ENCODE measurements around the gene CCSER2. TPM values are rescaled to one million over a fixed set of nuclear protein-coding genes. Genes with fewer than 3 reads are reported as not detected.

The CCSER2 gene
- polyA plus RNA-seq, 1 of the 3 experiments (the other 2 are of a cell fraction) = 8.5 TPM

DNA sequence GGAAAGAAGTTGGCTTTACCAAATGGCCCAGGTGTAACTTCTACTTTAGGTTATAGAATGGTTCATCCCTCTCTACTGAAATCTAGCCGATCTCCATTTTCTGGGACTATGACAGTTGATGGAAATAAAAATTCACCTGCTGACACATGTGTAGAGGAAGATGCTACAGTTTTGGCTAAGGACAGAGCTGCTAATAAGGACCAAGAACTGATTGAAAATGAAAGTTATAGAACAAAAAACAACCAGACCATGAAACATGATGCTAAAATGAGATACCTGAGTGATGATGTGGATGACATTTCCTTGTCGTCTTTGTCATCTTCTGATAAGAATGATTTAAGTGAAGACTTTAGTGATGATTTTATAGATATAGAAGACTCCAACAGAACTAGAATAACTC, 43.6 kb downstream of the CCSER2 start (continued):
- no peak for TF ChIP-seq RXRA (IDR thresholded peaks at IDR 0.05; ENCODE audit: borderline replicate concordance, low read depth)
- no peak for TF ChIP-seq FOXM1 (IDR thresholded peaks at IDR 0.05; ENCODE audit: low read depth)
- TF ChIP-seq RFX5 (IDR thresholded peaks at IDR 0.05; ENCODE audit: low read length) = no peak
- TF ChIP-seq, protein P1, sequence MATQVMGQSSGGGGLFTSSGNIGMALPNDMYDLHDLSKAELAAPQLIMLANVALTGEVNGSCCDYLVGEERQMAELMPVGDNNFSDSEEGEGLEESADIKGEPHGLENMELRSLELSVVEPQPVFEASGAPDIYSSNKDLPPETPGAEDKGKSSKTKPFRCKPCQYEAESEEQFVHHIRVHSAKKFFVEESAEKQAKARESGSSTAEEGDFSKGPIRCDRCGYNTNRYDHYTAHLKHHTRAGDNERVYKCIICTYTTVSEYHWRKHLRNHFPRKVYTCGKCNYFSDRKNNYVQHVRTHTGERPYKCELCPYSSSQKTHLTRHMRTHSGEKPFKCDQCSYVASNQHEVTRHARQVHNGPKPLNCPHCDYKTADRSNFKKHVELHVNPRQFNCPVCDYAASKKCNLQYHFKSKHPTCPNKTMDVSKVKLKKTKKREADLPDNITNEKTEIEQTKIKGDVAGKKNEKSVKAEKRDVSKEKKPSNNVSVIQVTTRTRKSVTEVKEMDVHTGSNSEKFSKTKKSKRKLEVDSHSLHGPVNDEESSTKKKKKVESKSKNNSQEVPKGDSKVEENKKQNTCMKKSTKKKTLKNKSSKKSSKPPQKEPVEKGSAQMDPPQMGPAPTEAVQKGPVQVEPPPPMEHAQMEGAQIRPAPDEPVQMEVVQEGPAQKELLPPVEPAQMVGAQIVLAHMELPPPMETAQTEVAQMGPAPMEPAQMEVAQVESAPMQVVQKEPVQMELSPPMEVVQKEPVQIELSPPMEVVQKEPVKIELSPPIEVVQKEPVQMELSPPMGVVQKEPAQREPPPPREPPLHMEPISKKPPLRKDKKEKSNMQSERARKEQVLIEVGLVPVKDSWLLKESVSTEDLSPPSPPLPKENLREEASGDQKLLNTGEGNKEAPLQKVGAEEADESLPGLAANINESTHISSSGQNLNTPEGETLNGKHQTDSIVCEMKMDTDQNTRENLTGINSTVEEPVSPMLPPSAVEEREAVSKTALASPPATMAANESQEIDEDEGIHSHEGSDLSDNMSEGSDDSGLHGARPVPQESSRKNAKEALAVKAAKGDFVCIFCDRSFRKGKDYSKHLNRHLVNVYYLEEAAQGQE (IDR thresholded peaks at IDR 0.05; ENCODE audit: low read depth, low read length) = no peak
- no peak for TF ChIP-seq GATA2 (CRISPR knock-in tag; IDR thresholded peaks at IDR 0.05)
- TF ChIP-seq POLR2AphosphoS5 (IDR thresholded peaks at IDR 0.05; ENCODE audit: low read depth, low read length) = no peak
- TF ChIP-seq, protein P2, sequence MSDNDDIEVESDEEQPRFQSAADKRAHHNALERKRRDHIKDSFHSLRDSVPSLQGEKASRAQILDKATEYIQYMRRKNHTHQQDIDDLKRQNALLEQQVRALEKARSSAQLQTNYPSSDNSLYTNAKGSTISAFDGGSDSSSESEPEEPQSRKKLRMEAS (IDR thresholded peaks at IDR 0.05; ENCODE audit: low read depth) = no peak
- TF ChIP-seq ELF1 (IDR thresholded peaks at IDR 0.05) = no peak
- TF ChIP-seq RCOR1 (IDR thresholded peaks at IDR 0.05; ENCODE audit: low read length) = no peak

DNA sequence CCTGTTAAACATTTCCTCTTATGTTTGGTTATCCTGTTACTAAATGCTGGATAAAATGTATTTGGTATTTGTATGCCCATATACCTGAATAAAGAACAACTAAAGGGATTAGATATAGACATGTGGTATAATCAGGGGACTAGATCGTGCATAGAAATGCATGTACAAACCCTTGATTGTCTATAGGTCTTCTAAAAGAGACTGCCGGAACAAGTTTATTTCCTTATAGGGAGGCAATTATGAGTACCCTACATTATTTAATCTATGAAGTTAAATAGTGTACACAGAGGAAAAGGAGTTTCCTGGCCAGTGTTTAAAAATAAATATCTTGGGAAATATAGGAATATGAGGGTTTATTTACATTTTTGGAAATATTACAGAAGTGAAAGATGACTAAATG, 44.6 kb downstream of the CCSER2 start:
- H3K27me3 ChIP-seq (ENCODE audit: insufficient read depth) = no peaks in the 10 kb centered on the region
- POLR2A ChIA-PET = no interaction called here
- CTCF ChIA-PET = interaction anchor here (1.3 to 8.8 kb wide), 3 partner anchors 142 to 170 kb away, joined by 3 to 136 read pairs (median 4); no protein-coding TSS in a partner anchor
- H3K4me2 ChIP-seq = no peak overlapping the region
- peaks cover 67% of the 10 kb centered on the region for H3K79me2 ChIP-seq (ENCODE audit: insufficient read depth)
- no peak overlapping the region for H3K27ac ChIP-seq (ENCODE audit: low read depth in 2 of 2, low read length in 1 of 2)
- H3K9ac ChIP-seq = no peak overlapping the region
- peaks cover 14 to 32% of the 10 kb centered on the region in 2 experiments for H3K36me3 ChIP-seq (replicated peaks in 1 of 2; ENCODE audit: control insufficient read depth in 1 of 2, insufficient read depth in 2 of 2, low read length in 1 of 2)
- DNase-seq = no peak
- 95% methylated on average over 2 of the region's 2 CpGs for WGBS (ENCODE audit: low lambda C conversion rate)
- TF ChIP-seq, protein P3, sequence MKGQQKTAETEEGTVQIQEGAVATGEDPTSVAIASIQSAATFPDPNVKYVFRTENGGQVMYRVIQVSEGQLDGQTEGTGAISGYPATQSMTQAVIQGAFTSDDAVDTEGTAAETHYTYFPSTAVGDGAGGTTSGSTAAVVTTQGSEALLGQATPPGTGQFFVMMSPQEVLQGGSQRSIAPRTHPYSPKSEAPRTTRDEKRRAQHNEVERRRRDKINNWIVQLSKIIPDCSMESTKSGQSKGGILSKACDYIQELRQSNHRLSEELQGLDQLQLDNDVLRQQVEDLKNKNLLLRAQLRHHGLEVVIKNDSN (IDR thresholded peaks at IDR 0.05; ENCODE audit: borderline replicate concordance, low read depth) = no peak
- TF ChIP-seq, protein P4, sequence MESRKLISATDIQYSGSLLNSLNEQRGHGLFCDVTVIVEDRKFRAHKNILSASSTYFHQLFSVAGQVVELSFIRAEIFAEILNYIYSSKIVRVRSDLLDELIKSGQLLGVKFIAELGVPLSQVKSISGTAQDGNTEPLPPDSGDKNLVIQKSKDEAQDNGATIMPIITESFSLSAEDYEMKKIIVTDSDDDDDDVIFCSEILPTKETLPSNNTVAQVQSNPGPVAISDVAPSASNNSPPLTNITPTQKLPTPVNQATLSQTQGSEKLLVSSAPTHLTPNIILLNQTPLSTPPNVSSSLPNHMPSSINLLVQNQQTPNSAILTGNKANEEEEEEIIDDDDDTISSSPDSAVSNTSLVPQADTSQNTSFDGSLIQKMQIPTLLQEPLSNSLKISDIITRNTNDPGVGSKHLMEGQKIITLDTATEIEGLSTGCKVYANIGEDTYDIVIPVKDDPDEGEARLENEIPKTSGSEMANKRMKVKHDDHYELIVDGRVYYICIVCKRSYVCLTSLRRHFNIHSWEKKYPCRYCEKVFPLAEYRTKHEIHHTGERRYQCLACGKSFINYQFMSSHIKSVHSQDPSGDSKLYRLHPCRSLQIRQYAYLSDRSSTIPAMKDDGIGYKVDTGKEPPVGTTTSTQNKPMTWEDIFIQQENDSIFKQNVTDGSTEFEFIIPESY (IDR thresholded peaks at IDR 0.05; ENCODE audit: borderline replicate concordance, low read depth) = no peak
- TF ChIP-seq RAD21 (IDR thresholded peaks at IDR 0.05; ENCODE audit: low read length) (no peak), NRF1 (IDR thresholded peaks at IDR 0.05; ENCODE audit: low read depth, low read length) (no peak), FOXM1 (IDR thresholded peaks at IDR 0.05; ENCODE audit: low read depth) (no peak), FOXJ3 (CRISPR knock-in tag; IDR thresholded peaks at IDR 0.05) (no peak), MEF2A (IDR thresholded peaks at IDR 0.05; ENCODE audit: borderline replicate concordance, low read depth) (no peak), RXRA (IDR thresholded peaks at IDR 0.05; ENCODE audit: borderline replicate concordance, low read depth) (no peak), ELF1 (IDR thresholded peaks at IDR 0.05) (no peak), CHD2 (IDR thresholded peaks at IDR 0.05; ENCODE audit: low read length, partially characterized antibody) (no peak), GABPA (IDR thresholded peaks at IDR 0.05; ENCODE audit: low read depth) (no peak), TAF1 (IDR thresholded peaks at IDR 0.05; ENCODE audit: borderline replicate concordance, low read depth, low read length) (no peak), EP300 (IDR thresholded peaks at IDR 0.05; ENCODE audit: borderline replicate concordance in 1 of 2, low read depth in 1 of 2, low read length in 1 of 2) (no peak), TEAD4 (IDR thresholded peaks at IDR 0.05; ENCODE audit: borderline replicate concordance, insufficient read depth) (no peak)
- TF ChIP-seq, protein P5, sequence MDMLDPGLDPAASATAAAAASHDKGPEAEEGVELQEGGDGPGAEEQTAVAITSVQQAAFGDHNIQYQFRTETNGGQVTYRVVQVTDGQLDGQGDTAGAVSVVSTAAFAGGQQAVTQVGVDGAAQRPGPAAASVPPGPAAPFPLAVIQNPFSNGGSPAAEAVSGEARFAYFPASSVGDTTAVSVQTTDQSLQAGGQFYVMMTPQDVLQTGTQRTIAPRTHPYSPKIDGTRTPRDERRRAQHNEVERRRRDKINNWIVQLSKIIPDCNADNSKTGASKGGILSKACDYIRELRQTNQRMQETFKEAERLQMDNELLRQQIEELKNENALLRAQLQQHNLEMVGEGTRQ (IDR thresholded peaks at IDR 0.05; ENCODE audit: borderline replicate concordance, low read depth, low read length) = no peak
- TF ChIP-seq, protein P6, sequence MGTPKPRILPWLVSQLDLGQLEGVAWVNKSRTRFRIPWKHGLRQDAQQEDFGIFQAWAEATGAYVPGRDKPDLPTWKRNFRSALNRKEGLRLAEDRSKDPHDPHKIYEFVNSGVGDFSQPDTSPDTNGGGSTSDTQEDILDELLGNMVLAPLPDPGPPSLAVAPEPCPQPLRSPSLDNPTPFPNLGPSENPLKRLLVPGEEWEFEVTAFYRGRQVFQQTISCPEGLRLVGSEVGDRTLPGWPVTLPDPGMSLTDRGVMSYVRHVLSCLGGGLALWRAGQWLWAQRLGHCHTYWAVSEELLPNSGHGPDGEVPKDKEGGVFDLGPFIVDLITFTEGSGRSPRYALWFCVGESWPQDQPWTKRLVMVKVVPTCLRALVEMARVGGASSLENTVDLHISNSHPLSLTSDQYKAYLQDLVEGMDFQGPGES (IDR thresholded peaks at IDR 0.05; ENCODE audit: low read depth, low read length) = no peak
- H3K9me3 ChIP-seq = no peaks in the 10 kb centered on the region
- H4K20me1 ChIP-seq (ENCODE audit: insufficient read depth) = peaks cover 11% of the 10 kb centered on the region
- H3F3A ChIP-seq (replicated peaks; ENCODE audit: insufficient read depth) = peaks cover 6% of the 10 kb centered on the region
- H3K4me1 ChIP-seq (ENCODE audit: control insufficient read depth in 1 of 2, insufficient read depth in 2 of 2, low read depth in 1 of 2, low read length in 1 of 2) = no peaks in the 10 kb centered on the region; a peak in 1 of 4 replicates
- H3K4me3 ChIP-seq (ENCODE audit: low read depth in 2 of 2, low read length in 1 of 2) = no peak overlapping the region
- no peaks in the 10 kb centered on the region for H3K9me2 ChIP-seq
- H2AFZ ChIP-seq (ENCODE audit: low read depth) = no peak overlapping the region

Data from SK-N-SH (cell line).